ES-I3 (cell line): Measurements from ENCODE around the gene SH3TC2.

ENCODE experiments used
- H3K36me3 ChIP-seq: 2 replicates; pipeline ENCODE4 v1.6.1; 2013; ENCODE audit warnings: mild to moderate bottlenecking, low read length, control low read depth, moderate library complexity; ENCODE audit not compliant: insufficient read depth
- H3K4me1 ChIP-seq: 2 replicates; pipeline ENCODE4 v1.6.1; 2013; ENCODE audit warnings: mild to moderate bottlenecking, control low read depth, low read length; ENCODE audit not compliant: insufficient read depth
- H3K9ac ChIP-seq: 2 replicates; pipeline ENCODE4 v1.6.1; 2013; ENCODE audit warnings: low read depth, mild to moderate bottlenecking, low read length, moderate library complexity
- H3K9me3 ChIP-seq: 2 replicates; pipeline ENCODE4 v1.6.1; 2013; ENCODE audit warnings: mild to moderate bottlenecking, low read length, moderate library complexity; ENCODE audit not compliant: control insufficient read depth, insufficient read depth

SH3TC2 gene

DNA sequence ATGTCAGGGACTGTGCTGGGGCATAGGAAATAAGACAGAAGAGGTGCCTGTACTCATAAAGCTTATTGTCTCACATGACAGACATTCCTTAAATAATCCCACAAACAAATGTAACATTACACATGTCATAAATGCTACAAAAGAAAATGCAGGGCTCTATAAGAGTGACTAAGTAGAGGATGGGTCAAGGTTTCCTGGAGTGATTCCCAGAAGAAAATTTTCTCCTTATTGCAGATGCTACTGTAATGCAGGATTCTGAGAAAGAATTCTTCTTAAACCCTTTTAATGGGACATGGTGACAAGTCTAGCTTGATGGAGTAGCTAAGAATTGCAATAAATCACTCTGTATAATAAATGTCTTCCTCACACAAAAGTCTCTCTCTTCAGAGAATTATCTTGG, 55.7 kb downstream of the SH3TC2 start:
- no peaks in the 10 kb centered on the region for H3K36me3 ChIP-seq
- no peaks in the 10 kb centered on the region for H3K9me3 ChIP-seq
- H3K9ac ChIP-seq = no peak overlapping the region
- H3K4me1 ChIP-seq = peaks cover 5% of the 10 kb centered on the region

DNA sequence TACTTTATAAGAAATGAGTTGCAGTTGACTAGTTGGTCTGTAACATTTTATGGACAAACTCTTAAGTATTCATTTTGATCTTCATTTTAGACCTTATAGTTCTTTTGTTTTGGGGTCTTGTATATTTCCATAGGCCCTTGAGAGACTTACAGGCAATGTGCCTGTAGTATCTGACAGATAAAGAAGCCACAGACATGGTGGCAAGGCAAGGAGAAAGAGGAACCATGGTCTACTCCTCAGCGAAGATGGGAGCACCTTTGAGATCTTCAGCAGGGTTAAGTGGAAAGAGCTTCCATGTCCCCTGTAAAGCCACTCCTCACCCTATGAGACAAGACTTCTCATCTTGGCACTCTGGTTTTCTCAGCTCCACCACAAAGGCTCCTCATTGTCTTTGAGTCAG, 56.4 kb downstream of the SH3TC2 start:
- peaks cover 10% of the 10 kb centered on the region for H3K4me1 ChIP-seq

GRCh38 chr5:149005077-149005892, 57.6 kb downstream of the SH3TC2 start:
- H3K9me3 ChIP-seq = no peaks in the 10 kb centered on the region
- peaks cover 10% of the 10 kb centered on the region for H3K4me1 ChIP-seq
- H3K36me3 ChIP-seq = no peaks in the 10 kb centered on the region

More for the DNA sequence above, 56.4 kb downstream of the SH3TC2 start:
- H3K9ac ChIP-seq = no peak overlapping the region
- no peaks in the 10 kb centered on the region for H3K36me3 ChIP-seq
- H3K9me3 ChIP-seq = no peaks in the 10 kb centered on the region

DNA sequence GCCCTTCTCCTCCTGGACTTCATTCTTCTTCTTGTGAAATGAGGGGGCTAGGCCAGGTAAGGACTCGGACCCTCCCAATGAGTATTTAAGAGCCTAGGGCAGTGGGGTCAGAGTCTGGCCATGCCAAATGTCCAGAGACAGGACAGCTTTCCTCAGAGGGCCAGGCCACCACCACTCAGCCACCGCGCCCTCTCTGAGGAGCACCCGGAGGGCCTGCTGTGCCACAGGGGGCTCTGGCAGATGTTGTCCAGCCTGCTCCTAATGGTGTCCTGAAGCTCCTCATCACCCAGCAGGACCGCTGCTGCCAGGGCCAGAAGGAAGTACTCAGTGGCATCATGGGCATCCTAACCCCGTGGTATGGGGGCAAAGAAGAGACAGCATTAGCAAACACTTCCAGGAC, 58.3 kb downstream of the SH3TC2 start:
- Histone ChIP-seq H3K9me3 (no peaks in the 10 kb centered on the region), H3K4me1 (peaks cover 10% of the 10 kb centered on the region), H3K9ac (no peak overlapping the region), H3K36me3 (no peaks in the 10 kb centered on the region)

More at GRCh38 chr5:149005077-149005892, 57.6 kb downstream of the SH3TC2 start:
- no peak overlapping the region for H3K9ac ChIP-seq

DNA sequence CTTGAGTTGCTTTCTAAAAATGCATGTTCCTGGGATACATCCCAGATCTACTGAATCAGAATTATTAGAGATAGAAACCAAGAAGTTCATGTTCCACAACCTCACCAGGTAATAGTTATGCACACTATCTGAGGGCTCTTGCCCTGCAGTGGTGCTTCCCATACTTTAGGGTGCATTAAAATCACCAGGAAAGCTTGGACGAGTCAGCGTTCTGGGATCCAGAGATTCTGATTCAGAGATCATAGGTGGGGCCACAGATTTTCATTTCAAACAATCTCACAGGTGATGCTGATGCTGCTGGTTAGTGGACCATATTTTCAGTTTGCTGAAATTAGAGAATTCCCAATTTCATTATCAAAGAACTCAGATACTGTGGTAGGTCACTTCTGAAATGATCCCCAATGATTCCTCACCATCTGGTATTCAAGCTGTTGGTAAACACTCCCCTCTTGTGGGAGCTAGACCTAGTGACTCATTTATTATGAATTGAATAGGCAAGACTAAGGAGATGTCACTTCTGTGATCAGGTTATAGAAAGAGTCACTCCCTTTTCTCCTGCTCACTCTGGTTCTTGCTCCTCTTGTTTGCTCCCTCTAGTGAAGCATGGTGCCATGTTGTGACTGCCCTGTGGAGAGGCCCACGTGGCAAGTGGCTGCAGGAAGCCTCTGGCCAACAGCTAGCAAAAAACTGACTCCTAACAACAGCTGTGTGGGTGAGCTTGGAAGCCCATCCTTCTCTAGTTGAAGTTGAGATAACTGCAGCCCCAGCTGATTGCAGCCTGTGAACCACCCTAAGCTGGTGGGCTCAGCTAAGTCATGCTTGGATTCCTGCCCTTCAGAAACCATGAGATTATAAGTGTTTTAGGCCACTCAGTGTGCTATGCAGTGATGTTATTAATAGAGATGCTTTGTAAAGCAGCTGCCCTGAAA, 59.8 kb downstream of the SH3TC2 start:
- Histone ChIP-seq H3K36me3 (no peaks in the 10 kb centered on the region), H3K4me1 (peaks cover 10% of the 10 kb centered on the region), H3K9me3 (no peaks in the 10 kb centered on the region), H3K9ac (no peak overlapping the region)

- Histone ChIP-seq H3K9me3 (no peaks in the 10 kb centered on the region), H3K4me1 (peaks cover 10% of the 10 kb centered on the region), H3K36me3 (no peaks in the 10 kb centered on the region), H3K9ac (no peak overlapping the region)
Observed at GRCh38 chr5:149002053-149002452, 60.8 kb downstream of the SH3TC2 start.

- no peaks in the 10 kb centered on the region for H3K36me3 ChIP-seq
- peaks cover 10% of the 10 kb centered on the region for H3K4me1 ChIP-seq
- H3K9ac ChIP-seq = no peak overlapping the region
- H3K9me3 ChIP-seq = no peaks in the 10 kb centered on the region
Observed at GRCh38 chr5:149001162-149001561, 61.7 kb downstream of the SH3TC2 start.

GRCh38 chr5:148999741-149000140, 63.1 kb downstream of the SH3TC2 start:
- no peak overlapping the region for H3K9ac ChIP-seq
- H3K4me1 ChIP-seq = peaks cover 10% of the 10 kb centered on the region
- no peaks in the 10 kb centered on the region for H3K9me3 ChIP-seq
- H3K36me3 ChIP-seq = no peaks in the 10 kb centered on the region

GRCh38 chr5:148998174-148998797, 64.6 kb downstream of the SH3TC2 start:
- no peaks in the 10 kb centered on the region for H3K36me3 ChIP-seq
- no peak overlapping the region for H3K9ac ChIP-seq
- peaks cover 10% of the 10 kb centered on the region for H3K4me1 ChIP-seq
- H3K9me3 ChIP-seq = no peaks in the 10 kb centered on the region

DNA sequence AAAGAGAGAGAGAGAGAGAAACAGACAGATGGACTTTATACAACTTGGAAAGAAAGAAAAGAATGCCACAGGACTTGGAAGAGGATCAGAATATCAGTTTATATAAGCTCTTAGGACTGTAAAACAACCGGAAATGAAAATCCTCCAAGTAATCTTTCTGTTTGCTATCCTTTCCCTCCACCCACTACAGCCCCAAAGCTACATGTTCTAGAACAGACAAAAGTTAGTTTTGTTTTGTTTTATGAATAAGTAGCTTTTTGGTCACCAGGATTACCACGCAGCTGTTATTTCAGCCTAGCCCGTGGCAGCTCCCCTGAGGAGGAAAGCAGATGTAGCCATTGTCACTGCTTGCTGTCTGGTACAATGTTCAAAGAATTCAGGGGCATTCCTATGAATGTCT, 66.6 kb downstream of the SH3TC2 start:
- Histone ChIP-seq H3K9ac (no peak overlapping the region), H3K36me3 (no peaks in the 10 kb centered on the region), H3K9me3 (no peaks in the 10 kb centered on the region), H3K4me1 (0 out of 2 replicates have a peak, but pooled peaks cover 5% of the 10 kb centered on the region)

GRCh38 chr5:148995791-148996190, 67.1 kb downstream of the SH3TC2 start:
- Histone ChIP-seq H3K9me3 (no peaks in the 10 kb centered on the region), H3K4me1 (0 out of 2 replicates have a peak, but pooled peaks cover 7% of the 10 kb centered on the region), H3K9ac (no peak overlapping the region), H3K36me3 (no peaks in the 10 kb centered on the region)

GRCh38 chr5:148993283-148993936, 69.5 kb downstream of the SH3TC2 start:
- Histone ChIP-seq H3K36me3 (no peaks in the 10 kb centered on the region), H3K9ac (no peak overlapping the region), H3K4me1 (0 out of 2 replicates have a peak, but pooled peaks cover 7% of the 10 kb centered on the region), H3K9me3 (no peaks in the 10 kb centered on the region)

DNA sequence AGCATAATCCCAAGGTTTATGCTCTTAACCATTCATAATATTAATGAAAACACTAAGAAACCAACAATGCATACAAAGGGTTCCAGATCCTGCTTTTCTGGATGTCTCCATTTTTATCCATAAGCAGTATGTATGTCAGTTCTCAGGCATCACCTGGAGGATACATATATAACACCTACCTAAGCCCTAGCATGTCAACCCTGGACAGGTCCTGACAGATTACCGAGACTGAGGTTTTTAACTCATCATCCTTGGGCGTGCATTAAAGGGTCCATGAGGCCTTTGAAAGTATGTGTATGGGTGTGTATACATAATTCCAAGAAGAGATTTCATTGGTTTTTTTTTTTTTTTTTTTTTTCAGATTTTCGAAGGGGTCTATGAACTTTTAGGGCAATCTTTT, 70.6 kb downstream of the SH3TC2 start:
- Histone ChIP-seq H3K9me3 (no peaks in the 10 kb centered on the region), H3K4me1 (0 out of 2 replicates have a peak, but pooled peaks cover 7% of the 10 kb centered on the region), H3K9ac (no peak overlapping the region), H3K36me3 (no peaks in the 10 kb centered on the region)

- Histone ChIP-seq H3K4me1 (0 out of 2 replicates have a peak, but pooled peaks cover 7% of the 10 kb centered on the region), H3K9me3 (no peaks in the 10 kb centered on the region), H3K9ac (no peak overlapping the region), H3K36me3 (no peaks in the 10 kb centered on the region)
Observed at GRCh38 chr5:148991566-148991965, 71.3 kb downstream of the SH3TC2 start.
